GM11168 (cell line): ENCODE results near the gene RIT2.

Experiments
- in situ Hi-C: fragments of 300-500 bp; cut with MboI; formaldehyde crosslinking; loops from one replicate; pipeline ENCODE4 v1.12.0; 2022; ENCODE audit warnings: low sequenced_read_pairs; ENCODE audit not compliant: unreplicated experiment

The RIT2 gene

GRCh38 chr18:42941860-42942259 lies 173.6 kb downstream of the RIT2 start:
- in situ Hi-C loops, result no loop called here

- in situ Hi-C loops, result no loop called here
These were observed 174.5 kb downstream of the RIT2 start for GRCh38 chr18:42941021-42941420.

GRCh38 chr18:42937436-42937835 lies 178.0 kb downstream of the RIT2 start:
- in situ Hi-C loops, result no loop called here

- in situ Hi-C loops, result no loop called here
These were observed 179.2 kb downstream of the RIT2 start for GRCh38 chr18:42936289-42936688.

GRCh38 chr18:42931491-42931890 lies 184.0 kb downstream of the RIT2 start:
- in situ Hi-C loops, result no loop called here

GRCh38 chr18:42929857-42930256 lies 185.6 kb downstream of the RIT2 start:
- in situ Hi-C loops, result no loop called here

GRCh38 chr18:42929181-42929580 lies 186.3 kb downstream of the RIT2 start:
- in situ Hi-C loops, result no loop called here

- in situ Hi-C loops, result no loop called here
These were observed 190.4 kb downstream of the RIT2 start for GRCh38 chr18:42925036-42925435.

GRCh38 chr18:42922363-42922762 lies 193.1 kb downstream of the RIT2 start:
- in situ Hi-C loops, result no loop called here

GRCh38 chr18:42921226-42921737 lies 194.2 kb downstream of the RIT2 start:
- in situ Hi-C loops, result no loop called here

GRCh38 chr18:42920621-42921020 lies 194.9 kb downstream of the RIT2 start:
- in situ Hi-C loops, result no loop called here

- in situ Hi-C loops, result no loop called here
These were observed 200.2 kb downstream of the RIT2 start for GRCh38 chr18:42915299-42915698.

GRCh38 chr18:42914476-42914875 lies 201.0 kb downstream of the RIT2 start:
- in situ Hi-C loops, result no loop called here

- in situ Hi-C loops, result no loop called here
These were observed 206.4 kb downstream of the RIT2 start for GRCh38 chr18:42909095-42909494.

GRCh38 chr18:42906761-42907160 lies 208.7 kb downstream of the RIT2 start:
- in situ Hi-C loops, result no loop called here

GRCh38 chr18:42901161-42901560 lies 214.3 kb downstream of the RIT2 start:
- in situ Hi-C loops, result no loop called here

GRCh38 chr18:42893977-42894376 lies 221.5 kb downstream of the RIT2 start:
- in situ Hi-C loops, result no loop called here

- in situ Hi-C loops, result no loop called here
These were observed 223.3 kb downstream of the RIT2 start for GRCh38 chr18:42892181-42892580.

- in situ Hi-C loops, result no loop called here
These were observed 223.8 kb downstream of the RIT2 start for GRCh38 chr18:42891705-42892104.

GRCh38 chr18:42883169-42883568 lies 232.3 kb downstream of the RIT2 start:
- in situ Hi-C loops, result no loop called here

- in situ Hi-C loops, result no loop called here
These were observed 233.4 kb downstream of the RIT2 start for GRCh38 chr18:42882122-42882521.

- in situ Hi-C loops, result no loop called here
These were observed 242.6 kb downstream of the RIT2 start for GRCh38 chr18:42872838-42873237.

- in situ Hi-C loops, result no loop called here
These were observed 250.6 kb downstream of the RIT2 start for GRCh38 chr18:42864876-42865275.
